Measurements from ENCODE around the gene HNRNPC.
"Not testable (repeated sequence)": the region's sequence is repeated elsewhere in the genome, so short reads cannot be mapped to it uniquely, and the experiment has no call there.

HNRNPC gene

GRCh38 chr14:21268617-21269251 is 508 bp downstream of the HNRNPC start:
- no peak for DNase-seq
- ATAC-seq = no peak

- DNase-seq (no peak), ATAC-seq (no peak)
Observed at GRCh38 chr14:21267886-21268616, 1.2 kb downstream of the HNRNPC start.

- ATAC-seq (no peak), DNase-seq (no peak)
Observed at GRCh38 chr14:21267431-21267845, 1.8 kb downstream of the HNRNPC start.

- ATAC-seq (peak; percentile 82), DNase-seq (no peak)
Observed at GRCh38 chr14:21264025-21264801, 5.0 kb downstream of the HNRNPC start.

GRCh38 chr14:21263284-21264024 is 5.8 kb downstream of the HNRNPC start:
- DNase-seq (no peak), ATAC-seq (peak; percentile 25)

- ATAC-seq = no peak
- DNase-seq = no peak
Observed at GRCh38 chr14:21262410-21262809, 6.8 kb downstream of the HNRNPC start.

- ATAC-seq (no peak), DNase-seq (no peak)
Observed at GRCh38 chr14:21261824-21262223, 7.4 kb downstream of the HNRNPC start.

GRCh38 chr14:21258889-21259787 is 10.1 kb downstream of the HNRNPC start:
- no peak for ATAC-seq
- DNase-seq = no peak

GRCh38 chr14:21258005-21258888 is 11.0 kb downstream of the HNRNPC start:
- ATAC-seq (no peak), DNase-seq (no peak)

GRCh38 chr14:21257394-21257909 is 11.8 kb downstream of the HNRNPC start:
- ATAC-seq (no peak), DNase-seq (no peak)

- no peak for ATAC-seq
- DNase-seq = no peak
Observed at GRCh38 chr14:21256539-21257393, 12.5 kb downstream of the HNRNPC start.

- DNase-seq, ATAC-seq: not testable (repeated sequence)
Observed at GRCh38 chr14:21256102-21256447, 13.2 kb downstream of the HNRNPC start.

- ATAC-seq (no peak), DNase-seq (no peak)
Observed at GRCh38 chr14:21255385-21256101, 13.7 kb downstream of the HNRNPC start.

GRCh38 chr14:21252149-21252548 is 17.1 kb downstream of the HNRNPC start:
- DNase-seq = no peak

GRCh38 chr14:21251215-21251614 is 18.0 kb downstream of the HNRNPC start:
- DNase-seq (no peak), ATAC-seq (no peak)

More at GRCh38 chr14:21252149-21252548, 17.1 kb downstream of the HNRNPC start:
- ATAC-seq = no peak

- DNase-seq (no peak), ATAC-seq (no peak)
Observed at GRCh38 chr14:21248739-21249411, 20.4 kb downstream of the HNRNPC start.

- ATAC-seq (no peak), DNase-seq (no peak)
Observed at GRCh38 chr14:21248338-21248737, 20.9 kb downstream of the HNRNPC start.

- DNase-seq (no peak), ATAC-seq (no peak)
Observed at GRCh38 chr14:21245813-21246212, 23.4 kb downstream of the HNRNPC start.
